ENCODE data around the gene CTTNBP2.

GRCh38 chr7:117689406-117689805, 183.8 kb downstream of the CTTNBP2 start:
- no peak for TF ChIP-seq POLR2A (IDR thresholded peaks at IDR 0.05; ENCODE audit: low read length)
- no peak for TF ChIP-seq GATA1 (IDR thresholded peaks at IDR 0.05; ENCODE audit: low read depth, low read length)
